ENCODE measurements around the gene DAB2IP. TPM values are rescaled to one million over a fixed set of nuclear protein-coding genes. Genes with fewer than 3 reads are reported as not detected.

DAB2IP gene
- total and polyA plus RNA-seq, 2 of the 4 experiments (the other 2 are of a cell fraction) = 5.6 to 17.2 TPM

DNA sequence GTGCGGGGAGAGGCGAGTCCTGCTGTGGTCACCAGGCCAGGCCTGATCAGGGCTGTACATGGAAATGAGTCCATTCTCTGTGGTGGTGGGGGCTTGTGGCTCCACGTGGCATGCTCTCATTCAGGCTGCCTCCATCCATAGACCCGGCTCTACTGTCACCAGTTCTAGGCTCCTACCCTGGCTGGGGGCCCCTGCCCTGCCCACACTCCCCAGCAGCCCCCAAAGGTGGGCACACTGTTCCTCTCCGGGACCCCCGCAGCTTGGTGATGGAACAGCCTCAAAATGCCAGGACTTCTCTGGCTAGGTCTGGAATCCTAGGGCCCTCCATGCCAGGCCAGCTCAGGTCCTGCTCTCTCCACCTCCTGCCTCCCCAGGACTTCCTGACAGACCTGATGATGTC lies 111.7 kb downstream of the DAB2IP start:
- H3K9me1 ChIP-seq (ENCODE audit: insufficient read depth, low read length) = peaks cover 46% of the 10 kb centered on the region
- no peak overlapping the region for H2BK20ac ChIP-seq (ENCODE audit: low read depth, low read length)
- no peak overlapping the region for H3K4me3 ChIP-seq (ENCODE audit: insufficient read depth, low read depth, low read length)
- peaks cover 5% of the 10 kb centered on the region for H4K20me1 ChIP-seq (ENCODE audit: insufficient read depth, low read length)
- H3K36me3 ChIP-seq (ENCODE audit: control insufficient read depth, insufficient read depth, low read length) = peaks cover 62% of the 10 kb centered on the region
- CTCF ChIA-PET = no interaction called here
- H3K9me3 ChIP-seq (ENCODE audit: control insufficient read depth, insufficient read depth, low read length) = no peaks in the 10 kb centered on the region
- POLR2A ChIA-PET (ENCODE audit: unreplicated experiment) = no interaction called here
- peaks cover 8 to 46% of the 10 kb centered on the region in 2 experiments; a peak in 3 of 4 replicates for H3K79me1 ChIP-seq (ENCODE audit: low read depth in 1 of 2, low read length in 2 of 2)
- no peak overlapping the region for H3K18ac ChIP-seq (ENCODE audit: low read depth, low read length)
- intact Hi-C loops (cut with micrococcal nuclease) = no loop called here
- H3K27ac ChIP-seq (ENCODE audit: insufficient read depth, low read length) = no peak overlapping the region
- H3K9ac ChIP-seq (ENCODE audit: low read depth, low read length) = no peak overlapping the region
- H3K4me1 ChIP-seq (ENCODE audit: control insufficient read depth, insufficient read depth, low read length) = peaks cover 16% of the 10 kb centered on the region
- peak overlapping the region; percentile 4; the same call in 1 of the 2 replicates for H4K91ac ChIP-seq (ENCODE audit: insufficient read depth, low read depth, low read length)
- no peaks in the 10 kb centered on the region for H3K27me3 ChIP-seq (ENCODE audit: control insufficient read depth, insufficient read depth, low read length)
- H2BK15ac ChIP-seq (ENCODE audit: low read depth, low read length) = no peak overlapping the region; the same call in 2 of the 3 replicates
- 100% methylated on average over 2 of the region's 6 CpGs; no CpG with 5 or more reads in 1 of the 2 experiments for WGBS, 2 experiments (ENCODE audit: extremely low coverage in 2 of 2, insufficient read length in 1 of 2)
- no peak overlapping the region for H2AFZ ChIP-seq (replicated peaks; ENCODE audit: low read length, poor library complexity)
- no peak overlapping the region for H4K8ac ChIP-seq (ENCODE audit: low read depth in 2 of 2, low read length in 2 of 2)
- no peak overlapping the region for H2BK5ac ChIP-seq (ENCODE audit: low read depth, low read length, poor library complexity, severe bottlenecking)
- in situ Hi-C loops (cut with MboI; ENCODE audit: low sequenced_read_pairs) = no loop called here
- no peak overlapping the region for H3K14ac ChIP-seq (replicated peaks; ENCODE audit: low read depth, low read length)
- no peak for ATAC-seq (ENCODE audit: low read depth)
- H3K23ac ChIP-seq (ENCODE audit: low read depth, low read length) = no peak overlapping the region
- no peak overlapping the region for H3K4ac ChIP-seq (ENCODE audit: low read depth, low read length)
- no peak overlapping the region for H3K56ac ChIP-seq (ENCODE audit: extremely low read depth, insufficient read depth, low read length)
- no peak for DNase-seq
- no peak for TF ChIP-seq RCOR1 (IDR thresholded peaks at IDR 0.05; ENCODE audit: insufficient replicate concordance, low read length)
- TF ChIP-seq, protein P1, sequence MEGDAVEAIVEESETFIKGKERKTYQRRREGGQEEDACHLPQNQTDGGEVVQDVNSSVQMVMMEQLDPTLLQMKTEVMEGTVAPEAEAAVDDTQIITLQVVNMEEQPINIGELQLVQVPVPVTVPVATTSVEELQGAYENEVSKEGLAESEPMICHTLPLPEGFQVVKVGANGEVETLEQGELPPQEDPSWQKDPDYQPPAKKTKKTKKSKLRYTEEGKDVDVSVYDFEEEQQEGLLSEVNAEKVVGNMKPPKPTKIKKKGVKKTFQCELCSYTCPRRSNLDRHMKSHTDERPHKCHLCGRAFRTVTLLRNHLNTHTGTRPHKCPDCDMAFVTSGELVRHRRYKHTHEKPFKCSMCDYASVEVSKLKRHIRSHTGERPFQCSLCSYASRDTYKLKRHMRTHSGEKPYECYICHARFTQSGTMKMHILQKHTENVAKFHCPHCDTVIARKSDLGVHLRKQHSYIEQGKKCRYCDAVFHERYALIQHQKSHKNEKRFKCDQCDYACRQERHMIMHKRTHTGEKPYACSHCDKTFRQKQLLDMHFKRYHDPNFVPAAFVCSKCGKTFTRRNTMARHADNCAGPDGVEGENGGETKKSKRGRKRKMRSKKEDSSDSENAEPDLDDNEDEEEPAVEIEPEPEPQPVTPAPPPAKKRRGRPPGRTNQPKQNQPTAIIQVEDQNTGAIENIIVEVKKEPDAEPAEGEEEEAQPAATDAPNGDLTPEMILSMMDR (conservative IDR thresholded peaks at IDR 0.05; ENCODE audit: low read depth, low read length) = no peak
- no peak overlapping the region for H4K5ac ChIP-seq (ENCODE audit: low read depth, low read length)
- H2BK120ac ChIP-seq (ENCODE audit: low read depth, low read length) = peak overlapping the region; percentile 32; the same call in 1 of the 2 replicates
- dilution Hi-C loops (cut with HindIII; ENCODE audit: low sequenced_read_pairs, unreplicated experiment) = no loop called here
- peak overlapping the region; percentile 70 for H2AK5ac ChIP-seq (ENCODE audit: low read depth, low read length)
- H3K4me2 ChIP-seq (ENCODE audit: low read depth, low read length) = no peak overlapping the region
- no peak overlapping the region for H2AK9ac ChIP-seq (replicated peaks; ENCODE audit: low read depth, low read length, poor library complexity)
- BruUV-seq (replicated peaks) = no TSS peak
